GM21825 (cell line): Measurements from ENCODE around the gene OXT.
"Not testable (repeated sequence)": the region's sequence is repeated elsewhere in the genome, so short reads cannot be mapped to it uniquely, and the experiment has no call there.

Experiments used
- ATAC-seq: cut with Tn5 transposase; IDR thresholded peaks from one replicate; pipeline ENCODE4 v1.9.1; 2021; ENCODE audit warnings: mild to moderate bottlenecking, moderate library complexity; ENCODE audit not compliant: unreplicated experiment

OXT gene

DNA sequence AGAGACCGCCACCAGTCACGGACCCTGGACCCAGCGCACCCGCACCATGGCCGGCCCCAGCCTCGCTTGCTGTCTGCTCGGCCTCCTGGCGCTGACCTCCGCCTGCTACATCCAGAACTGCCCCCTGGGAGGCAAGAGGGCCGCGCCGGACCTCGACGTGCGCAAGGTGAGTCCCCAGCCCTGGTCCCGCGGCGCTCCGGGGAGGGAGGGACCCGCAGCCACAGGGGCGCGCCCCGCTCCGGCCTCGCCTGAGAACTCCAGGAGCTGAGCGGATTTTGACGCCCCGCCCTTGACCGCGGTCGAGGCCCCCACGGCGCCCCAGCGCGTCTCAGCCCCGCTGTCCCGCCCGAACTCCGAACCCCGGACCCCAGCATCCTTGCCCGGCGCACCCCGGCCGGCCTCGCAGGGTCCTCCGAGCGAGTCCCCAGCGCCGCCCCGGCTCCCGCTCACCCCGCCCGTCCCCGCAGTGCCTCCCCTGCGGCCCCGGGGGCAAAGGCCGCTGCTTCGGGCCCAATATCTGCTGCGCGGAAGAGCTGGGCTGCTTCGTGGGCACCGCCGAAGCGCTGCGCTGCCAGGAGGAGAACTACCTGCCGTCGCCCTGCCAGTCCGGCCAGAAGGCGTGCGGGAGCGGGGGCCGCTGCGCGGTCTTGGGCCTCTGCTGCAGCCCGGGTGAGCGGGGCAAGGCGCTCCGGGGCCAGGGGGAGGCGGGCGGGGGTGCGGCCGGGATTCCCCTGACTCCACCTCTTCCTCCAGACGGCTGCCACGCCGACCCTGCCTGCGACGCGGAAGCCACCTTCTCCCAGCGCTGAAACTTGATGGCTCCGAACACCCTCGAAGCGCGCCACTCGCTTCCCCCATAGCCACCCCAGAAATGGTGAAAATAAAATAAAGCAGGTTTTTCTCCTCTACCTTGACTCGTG lies at the start of gene OXT:
Gene OXT, plus strand, starts transcription at position 11 of the 920 bp plus-strand sequence. Its CDS starts 36 bp downstream, at position 47.
- ATAC-seq: no peak

DNA sequence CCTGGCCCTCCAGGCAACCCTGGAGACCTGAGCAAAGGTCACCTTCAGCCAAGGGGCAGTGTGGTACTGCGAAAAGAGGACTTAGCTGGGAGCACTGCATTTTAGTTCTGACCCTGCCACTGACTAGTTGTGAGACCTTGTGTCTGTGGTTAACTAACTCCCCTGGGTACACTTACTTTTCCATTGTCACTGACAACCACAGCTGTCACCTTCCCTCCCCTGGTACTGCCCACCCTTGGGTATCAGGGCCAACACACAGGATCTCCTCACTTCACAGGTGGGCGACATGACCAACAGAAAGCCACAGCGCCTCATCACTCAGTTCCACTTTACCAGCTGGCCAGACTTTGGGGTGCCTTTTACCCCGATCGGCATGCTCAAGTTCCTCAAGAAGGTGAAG lies 49.6 kb upstream of the OXT start:
- no peak for ATAC-seq

DNA sequence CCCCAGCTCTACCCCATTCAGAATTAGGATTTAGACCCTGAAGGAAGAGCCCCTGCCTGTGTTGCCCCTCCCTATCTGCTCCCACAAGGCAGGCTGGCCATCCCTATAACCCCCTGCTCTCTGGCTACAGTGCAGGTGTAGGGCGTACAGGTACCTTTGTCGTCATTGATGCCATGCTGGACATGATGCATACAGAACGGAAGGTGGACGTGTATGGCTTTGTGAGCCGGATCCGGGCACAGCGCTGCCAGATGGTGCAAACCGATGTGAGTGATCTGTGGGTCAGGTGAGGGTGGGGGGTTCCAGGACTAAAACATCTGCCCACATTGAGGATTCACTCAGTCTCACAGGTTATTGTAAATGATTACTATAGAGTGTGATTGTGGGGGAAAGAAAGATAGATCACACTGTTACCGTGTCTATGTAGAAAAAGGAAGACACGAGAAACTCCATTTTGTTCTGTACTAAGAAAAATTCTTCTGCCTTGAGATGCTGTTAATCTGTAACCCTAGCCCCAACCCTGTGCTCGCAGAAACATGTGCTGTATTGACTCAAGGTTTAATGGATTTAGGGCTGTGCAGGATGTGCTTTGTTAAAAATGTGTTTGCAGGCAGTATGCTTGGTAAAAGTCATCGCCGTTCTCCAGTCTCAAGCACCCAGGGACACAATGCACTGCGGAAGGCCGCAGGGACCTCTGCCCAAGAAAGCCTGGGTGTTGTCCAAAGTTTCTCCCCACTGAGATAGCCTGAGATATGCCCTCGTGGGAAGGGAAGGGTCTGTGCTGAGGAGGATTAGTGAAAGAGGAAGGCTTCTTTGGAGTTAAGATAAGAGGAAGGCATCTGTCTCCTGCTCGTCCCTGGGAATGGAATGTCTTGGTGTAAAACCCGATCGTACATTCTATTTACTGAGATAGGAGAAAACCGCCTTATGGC lies 48.6 kb upstream of the OXT start:
- ATAC-seq: not testable (repeated sequence)

DNA sequence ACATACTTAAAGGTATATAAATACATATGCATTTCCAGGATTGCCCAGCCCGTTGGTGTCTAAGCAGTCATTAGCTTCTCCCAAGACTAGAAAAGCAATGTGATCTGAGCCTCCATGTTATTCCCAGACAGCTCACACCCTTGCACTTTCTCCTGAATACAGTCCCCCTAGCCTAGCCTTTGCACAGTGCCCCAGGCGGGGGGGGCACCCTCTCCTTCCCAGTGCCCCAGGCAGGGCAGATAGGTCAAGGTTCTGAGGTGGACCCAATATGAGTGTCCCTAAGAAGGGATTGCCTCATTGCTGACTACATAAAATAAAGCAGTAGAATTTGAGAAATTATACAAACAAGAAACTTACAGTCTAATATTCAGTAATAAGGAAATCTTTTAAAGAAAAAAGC lies 43.4 kb upstream of the OXT start:
- no peak for ATAC-seq

DNA sequence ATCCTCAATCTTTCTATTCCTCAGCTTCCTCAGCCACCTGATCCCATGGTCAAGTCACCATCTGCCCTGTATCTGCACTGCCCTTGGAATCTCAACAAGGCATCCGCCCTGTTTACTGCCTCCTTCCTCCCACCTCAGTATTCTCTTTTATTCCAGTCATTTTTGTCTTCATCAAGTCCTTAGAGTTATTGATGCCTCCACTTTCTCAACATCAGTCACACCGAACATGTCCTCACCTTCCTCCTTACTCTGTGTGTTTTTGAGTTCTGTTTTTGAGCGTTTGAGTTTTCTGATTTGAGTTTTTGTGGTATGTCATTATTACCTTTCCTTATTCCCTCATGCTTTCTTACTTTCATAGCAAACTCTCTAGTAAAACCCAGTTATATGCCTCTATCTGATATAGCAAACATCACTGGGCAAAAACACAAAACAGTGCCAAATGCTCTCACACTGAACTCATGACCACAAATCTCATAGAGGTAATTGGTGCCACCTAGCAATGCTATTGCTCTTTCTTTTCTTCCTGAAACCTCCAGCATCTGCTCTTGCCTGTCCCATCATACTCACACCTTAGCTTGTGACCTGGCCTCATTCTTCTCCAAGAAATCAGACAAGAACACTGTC lies 39.8 kb upstream of the OXT start:
- no peak for ATAC-seq

DNA sequence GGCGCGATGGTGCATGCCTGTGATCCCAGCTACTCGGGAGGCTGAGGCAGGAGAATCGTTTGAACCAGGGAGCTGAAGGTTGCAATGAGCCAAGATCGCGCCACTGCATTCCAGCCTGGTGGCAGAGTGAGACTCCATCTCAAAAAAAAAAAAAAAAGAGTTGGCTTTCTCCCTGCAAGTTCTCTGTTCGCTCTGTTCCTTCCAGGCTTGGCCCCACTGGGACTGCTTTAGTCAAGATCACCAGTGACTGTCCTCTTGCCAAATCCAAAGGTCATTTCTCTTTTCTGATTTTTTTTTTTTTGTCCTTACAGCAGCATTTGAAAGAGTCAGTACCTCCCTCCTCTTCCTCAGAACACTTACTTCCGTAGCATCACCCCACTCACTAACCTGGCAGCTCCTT lies 38.8 kb upstream of the OXT start:
- no peak for ATAC-seq

DNA sequence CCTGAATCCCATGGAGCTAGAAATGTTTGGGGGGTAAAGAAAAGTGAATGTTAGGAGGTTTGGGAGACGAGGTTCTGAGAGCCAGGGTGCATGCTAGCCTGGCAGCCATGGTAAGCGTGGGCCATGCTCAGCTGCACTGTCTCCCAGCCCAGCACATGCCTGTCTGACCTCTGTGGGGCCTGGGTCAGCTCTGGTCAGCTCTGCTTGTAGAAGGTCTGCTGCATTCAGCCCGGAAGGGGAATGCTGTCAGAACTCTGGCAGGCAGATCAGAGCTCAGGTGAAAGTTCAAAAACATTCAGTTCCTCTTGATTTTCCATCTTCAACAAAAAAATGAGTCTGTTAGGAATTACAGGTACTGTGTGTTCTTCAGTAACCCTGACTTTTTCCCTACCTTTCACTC lies 33.8 kb upstream of the OXT start:
- ATAC-seq: no peak

DNA sequence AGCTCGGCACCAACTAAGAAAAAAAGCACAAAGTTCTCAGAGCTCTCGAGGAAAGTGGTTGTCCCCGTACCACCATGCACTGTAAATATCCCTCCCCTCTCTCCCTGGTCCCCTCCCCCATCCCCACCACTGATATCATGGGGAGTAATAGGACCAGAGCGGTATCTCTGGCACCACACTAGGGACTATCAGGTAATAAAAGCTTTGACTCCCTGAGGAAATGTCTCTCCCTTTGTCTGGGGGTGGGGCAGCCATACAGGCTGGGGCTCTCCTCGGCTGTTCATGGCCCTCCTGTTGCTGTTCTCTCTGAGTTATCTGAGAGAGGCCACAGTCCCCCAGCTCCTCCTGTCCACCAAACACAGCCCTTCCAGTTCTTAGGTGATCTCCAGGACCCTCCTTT lies 33.0 kb upstream of the OXT start:
- ATAC-seq: no peak

DNA sequence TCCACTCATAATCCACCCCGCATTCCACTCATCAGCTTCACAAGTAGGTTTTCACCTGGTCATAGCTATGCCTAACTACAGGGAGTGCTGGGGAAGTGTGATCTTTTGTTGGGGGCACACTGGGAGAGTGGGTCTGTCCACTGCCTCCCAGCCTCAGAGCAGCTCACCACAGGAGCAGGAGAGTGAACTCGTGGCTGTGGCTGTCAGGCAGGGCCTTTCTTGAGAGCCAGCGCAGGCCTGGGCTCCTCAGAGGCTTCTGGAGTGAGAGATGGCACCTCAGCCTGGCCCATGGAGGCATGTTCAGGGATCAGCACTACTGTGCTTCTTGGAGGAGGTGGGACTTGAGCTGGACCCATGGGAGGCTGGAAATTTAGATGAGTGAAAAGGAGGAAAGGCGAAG lies 32.0 kb upstream of the OXT start:
- ATAC-seq: no peak

DNA sequence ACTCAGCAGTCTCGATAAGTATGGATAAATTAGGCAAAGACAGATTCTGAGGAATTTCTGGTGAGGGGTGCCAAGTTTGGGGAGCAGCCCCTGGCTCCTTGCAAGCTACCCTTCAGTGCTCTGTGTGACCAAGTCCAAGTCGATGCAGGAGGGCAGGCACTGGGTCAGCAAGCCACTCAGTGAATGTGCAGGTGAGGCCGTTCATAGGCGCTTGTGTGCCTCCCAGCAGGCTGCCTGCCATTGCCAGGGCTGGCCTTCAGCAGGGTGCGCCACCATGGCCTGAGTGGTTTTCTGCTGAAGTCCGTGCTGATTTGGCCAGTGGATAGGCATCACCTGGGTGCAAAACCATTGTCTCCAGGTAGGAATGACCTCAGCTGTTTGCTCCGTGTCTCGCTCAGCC lies 31.3 kb upstream of the OXT start:
- ATAC-seq: no peak

DNA sequence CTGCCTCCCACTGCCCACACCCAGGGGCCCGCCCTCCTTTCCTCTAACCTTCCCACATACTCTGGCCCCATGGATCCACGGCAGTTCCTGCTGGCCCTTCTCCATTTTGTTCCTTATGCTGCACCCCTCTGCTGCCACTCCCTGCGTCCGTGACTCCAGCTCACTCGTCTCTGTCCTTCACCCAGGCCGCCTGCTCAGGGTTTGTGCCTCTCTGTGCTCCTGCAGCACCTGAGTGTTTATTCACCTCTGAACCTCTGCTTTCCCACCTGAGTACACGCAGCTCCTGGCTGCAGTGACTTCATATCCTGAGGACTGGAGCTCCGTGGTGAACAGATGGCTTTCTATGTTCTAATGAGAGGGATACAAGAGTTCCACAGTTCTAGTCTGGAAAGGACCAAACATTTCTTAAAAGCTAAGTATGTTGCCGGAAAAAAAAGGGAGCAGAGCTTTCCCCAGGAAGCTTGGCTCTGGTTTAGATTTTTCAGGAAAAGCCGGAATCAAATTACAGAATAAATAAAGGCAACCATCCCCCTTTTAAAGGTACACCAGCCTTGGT lies 29.5 kb upstream of the OXT start:
- ATAC-seq: no peak

DNA sequence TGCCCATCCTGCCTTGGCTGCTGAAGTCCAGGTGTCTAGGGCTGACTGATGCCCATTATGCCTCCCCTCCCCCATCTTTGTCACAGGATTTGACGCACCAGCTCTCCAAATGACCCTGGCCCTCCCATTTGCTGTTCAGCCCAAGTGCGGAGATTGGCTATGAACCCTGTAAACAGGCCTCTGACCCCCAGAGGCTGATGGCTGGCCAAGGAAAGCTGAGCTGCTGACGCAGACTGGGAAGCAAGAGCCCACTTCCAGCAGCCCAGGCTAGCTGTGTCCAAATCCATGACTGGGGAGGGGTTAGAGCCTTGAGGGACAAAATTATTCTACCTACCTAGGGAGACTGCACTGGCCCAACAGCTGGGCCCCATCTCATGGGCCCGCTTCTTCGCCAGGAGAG lies 28.8 kb upstream of the OXT start:
- no peak for ATAC-seq

DNA sequence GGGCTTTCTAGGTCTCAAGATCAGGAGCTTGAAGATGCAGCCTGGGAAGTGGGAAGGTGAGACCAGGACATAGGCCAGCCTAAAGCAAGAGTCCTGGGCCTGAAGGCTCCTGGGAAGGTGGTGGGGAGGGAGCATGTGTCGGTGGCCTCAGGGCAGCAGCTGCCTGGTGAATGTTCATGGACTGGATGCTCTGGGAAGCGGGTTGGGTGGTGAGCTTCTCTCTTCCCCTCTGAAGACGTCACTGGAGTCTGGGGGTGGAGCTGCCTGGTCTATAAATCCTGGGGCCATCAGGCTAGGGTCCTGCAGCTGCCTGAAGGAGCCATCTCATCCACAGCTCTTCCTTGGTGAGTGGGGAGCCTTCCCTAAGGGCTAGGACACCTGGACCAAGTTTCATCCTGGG lies 28.1 kb upstream of the OXT start, which contains the start of gene GNRH2:
Gene GNRH2, plus strand, starts transcription at position 301 of the 400 bp plus-strand sequence. CDS start 793 bp downstream, outside the sequence.
- no peak for ATAC-seq

DNA sequence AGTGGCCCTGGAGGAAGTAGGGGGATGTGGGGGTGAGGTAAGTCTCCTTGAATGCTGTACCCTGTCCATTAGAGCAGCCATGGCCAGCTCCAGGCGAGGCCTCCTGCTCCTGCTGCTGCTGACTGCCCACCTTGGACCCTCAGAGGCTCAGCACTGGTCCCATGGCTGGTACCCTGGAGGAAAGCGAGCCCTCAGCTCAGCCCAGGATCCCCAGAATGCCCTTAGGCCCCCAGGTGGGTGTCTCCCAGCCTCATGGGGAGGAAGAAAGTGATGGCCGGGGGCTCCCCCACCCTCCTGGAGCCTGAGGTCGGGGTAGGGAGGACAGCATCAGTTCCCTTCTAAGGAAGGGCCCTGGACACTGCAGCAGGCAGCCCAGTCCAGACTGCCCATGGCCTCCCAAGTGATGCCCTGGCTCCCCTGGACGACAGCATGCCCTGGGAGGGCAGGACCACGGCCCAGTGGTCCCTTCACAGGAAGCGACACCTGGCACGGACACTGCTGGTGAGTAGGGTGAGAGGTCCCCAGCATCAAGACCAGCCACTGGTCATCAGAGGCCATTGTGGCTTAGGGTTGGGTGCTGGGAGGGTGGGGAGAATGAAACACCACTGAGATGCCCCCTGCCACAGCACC lies 27.0 kb upstream of the OXT start:
- no peak for ATAC-seq

DNA sequence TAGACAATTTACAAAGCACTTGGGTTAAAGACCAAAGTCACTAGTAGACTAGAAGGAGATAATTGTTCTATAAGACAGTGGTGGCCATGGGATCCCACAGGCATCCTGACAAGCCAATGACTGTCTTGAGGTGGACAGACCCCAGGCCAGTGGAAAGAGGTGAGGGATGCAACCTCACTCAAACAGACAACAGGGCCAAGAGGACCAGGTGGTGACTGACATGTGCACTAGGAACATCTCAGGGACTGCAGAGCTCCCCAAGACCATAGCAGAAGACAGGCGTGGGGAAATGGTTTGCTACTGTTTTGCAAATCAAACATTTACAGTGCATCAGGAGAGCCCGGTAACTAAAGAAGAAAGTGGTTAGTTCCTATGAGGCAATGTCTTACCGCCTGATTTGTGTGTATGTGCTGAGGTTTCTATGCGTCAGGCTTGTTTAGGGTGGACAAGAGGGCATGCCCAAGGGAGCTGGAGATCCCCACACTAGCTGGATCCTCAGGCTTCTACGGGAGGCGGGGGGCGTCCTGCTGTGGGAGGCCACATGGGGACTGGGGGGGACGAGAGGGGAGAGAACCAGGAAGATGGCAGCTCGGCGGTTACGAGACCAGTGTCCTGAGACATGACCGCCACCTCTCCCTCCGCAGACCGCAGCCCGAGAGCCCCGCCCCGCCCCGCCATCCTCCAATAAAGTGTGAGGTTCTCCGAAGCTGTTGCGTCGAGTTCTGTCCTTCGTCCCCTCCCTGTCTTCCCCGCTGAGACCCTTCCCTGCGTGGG lies 26.2 kb upstream of the OXT start:
- ATAC-seq: peak; percentile 29

DNA sequence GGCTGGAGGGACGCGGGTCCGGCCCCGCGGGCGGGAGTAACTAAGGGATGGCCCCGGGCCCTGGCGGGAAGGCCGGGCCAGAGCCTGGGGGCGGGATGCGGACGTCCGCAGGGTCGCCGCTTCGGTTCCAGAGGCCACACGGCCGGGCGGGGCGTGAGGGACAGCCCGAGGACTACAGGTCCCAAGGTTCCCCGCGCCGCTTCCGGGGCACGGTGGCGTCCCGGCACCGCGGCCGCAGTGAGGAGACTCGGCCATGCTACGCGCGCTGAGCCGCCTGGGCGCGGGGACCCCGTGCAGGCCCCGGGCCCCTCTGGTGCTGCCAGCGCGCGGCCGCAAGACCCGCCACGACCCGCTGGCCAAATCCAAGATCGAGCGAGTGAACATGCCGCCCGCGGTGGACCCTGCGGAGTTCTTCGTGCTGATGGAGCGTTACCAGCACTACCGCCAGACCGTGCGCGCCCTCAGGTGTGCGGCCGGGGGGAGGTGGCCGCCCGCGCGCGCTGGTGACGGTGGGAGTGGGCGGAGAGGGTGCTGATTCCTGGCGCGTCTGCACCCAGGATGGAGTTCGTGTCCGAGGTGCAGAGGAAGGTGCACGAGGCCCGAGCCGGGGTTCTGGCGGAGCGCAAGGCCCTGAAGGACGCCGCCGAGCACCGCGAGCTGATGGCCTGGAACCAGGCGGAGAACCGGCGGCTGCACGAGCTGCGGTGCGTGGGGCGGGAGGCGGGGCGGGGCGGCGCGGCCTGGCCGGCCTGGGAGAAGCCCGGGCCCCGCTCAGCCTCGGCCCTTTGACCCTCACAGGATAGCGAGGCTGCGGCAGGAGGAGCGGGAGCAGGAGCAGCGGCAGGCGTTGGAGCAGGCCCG lies 25.4 kb upstream of the OXT start, which contains the start of gene MRPS26:
Gene MRPS26, plus strand, starts transcription at position 237 of the 861 bp plus-strand sequence. Its CDS starts 17 bp downstream, at position 254.
- ATAC-seq: peak; percentile 88

DNA sequence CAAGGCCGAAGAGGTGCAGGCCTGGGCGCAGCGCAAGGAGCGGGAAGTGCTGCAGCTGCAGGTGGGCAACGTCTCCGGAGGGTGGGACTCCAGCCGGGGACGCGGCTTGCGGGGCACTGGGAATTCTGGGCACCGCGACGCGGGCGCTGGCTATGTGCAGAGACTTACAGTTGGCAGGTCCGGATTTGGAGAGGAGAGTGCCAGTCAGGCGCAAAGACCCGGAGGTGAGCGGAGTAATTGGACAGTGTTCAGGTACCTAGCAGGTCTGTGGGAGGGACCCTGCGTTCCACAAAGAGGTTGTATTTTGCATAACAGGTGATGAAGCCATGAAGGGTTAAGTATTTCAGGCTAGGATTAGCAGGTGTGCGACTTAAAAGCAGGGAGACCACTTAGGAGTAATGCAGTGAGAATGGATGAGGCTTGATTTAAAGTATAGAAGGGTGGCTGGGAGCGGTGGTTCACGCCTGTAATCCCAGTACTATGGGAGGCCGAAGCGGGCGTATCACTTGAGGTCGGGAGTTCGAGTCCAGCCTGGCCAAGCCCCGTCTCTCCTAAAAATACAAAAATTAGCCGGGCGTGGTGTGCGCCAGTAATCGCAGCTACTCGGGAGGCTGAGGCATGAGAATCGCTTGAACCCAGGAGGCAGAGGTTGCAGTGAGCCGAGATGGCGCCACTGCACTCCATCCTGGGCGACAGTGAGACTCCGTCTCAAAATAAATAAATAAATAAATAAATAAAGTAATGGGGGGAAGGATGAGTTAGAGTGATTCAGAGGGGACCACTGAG lies 24.6 kb upstream of the OXT start:
- no peak for ATAC-seq
